ENCODE results near the gene DDX54.

The DDX54 gene

GRCh38 chr12:113114447-113115178 is 70.7 kb downstream of the DDX54 start:
- DNase-seq: no peak

GRCh38 chr12:113113397-113113796 is 71.9 kb downstream of the DDX54 start:
- no peak for DNase-seq

- DNase-seq: no peak
Observed at GRCh38 chr12:113112043-113112899, 73.0 kb downstream of the DDX54 start.

GRCh38 chr12:113111247-113111646 is 74.0 kb downstream of the DDX54 start:
- no peak for DNase-seq

- no peak for DNase-seq
Observed at GRCh38 chr12:113109872-113110599, 75.2 kb downstream of the DDX54 start.

- DNase-seq: no peak
Observed at GRCh38 chr12:113109360-113109759, 75.9 kb downstream of the DDX54 start.

GRCh38 chr12:113108308-113108707 is 77.0 kb downstream of the DDX54 start:
- no peak for DNase-seq
